ENCODE measurements around the gene WNT9A.

Gene WNT9A

GRCh38 chr1:227958617-227959324, 11.0 kb upstream of the WNT9A start:
- no peak overlapping the region for H3K4me3 ChIP-seq (ENCODE audit: low read length)
- DNase-seq (ENCODE audit: low read depth, low spot score), result no peak

DNA sequence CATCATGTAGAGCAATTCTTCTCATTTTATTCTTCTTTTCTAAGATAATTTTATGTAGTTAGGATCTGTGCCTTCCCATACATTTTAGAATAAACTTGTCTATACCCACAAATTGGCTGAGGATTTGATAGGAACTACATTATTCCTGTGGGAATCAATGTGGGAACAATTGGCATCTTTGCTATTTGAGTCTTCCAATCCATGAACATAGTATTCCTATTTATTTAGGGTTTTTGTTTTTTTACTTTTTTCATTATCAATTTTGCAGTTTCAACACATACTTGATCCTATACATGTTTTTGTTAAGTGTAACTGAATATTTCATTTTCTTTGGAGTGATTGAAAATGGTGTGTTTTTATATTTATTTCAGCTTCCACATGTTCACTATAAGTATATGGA, 8.1 kb upstream of the WNT9A start:
- no peak for DNase-seq (ENCODE audit: low read depth, low spot score)
- H3K4me3 ChIP-seq (ENCODE audit: low read length), result no peak overlapping the region

DNA sequence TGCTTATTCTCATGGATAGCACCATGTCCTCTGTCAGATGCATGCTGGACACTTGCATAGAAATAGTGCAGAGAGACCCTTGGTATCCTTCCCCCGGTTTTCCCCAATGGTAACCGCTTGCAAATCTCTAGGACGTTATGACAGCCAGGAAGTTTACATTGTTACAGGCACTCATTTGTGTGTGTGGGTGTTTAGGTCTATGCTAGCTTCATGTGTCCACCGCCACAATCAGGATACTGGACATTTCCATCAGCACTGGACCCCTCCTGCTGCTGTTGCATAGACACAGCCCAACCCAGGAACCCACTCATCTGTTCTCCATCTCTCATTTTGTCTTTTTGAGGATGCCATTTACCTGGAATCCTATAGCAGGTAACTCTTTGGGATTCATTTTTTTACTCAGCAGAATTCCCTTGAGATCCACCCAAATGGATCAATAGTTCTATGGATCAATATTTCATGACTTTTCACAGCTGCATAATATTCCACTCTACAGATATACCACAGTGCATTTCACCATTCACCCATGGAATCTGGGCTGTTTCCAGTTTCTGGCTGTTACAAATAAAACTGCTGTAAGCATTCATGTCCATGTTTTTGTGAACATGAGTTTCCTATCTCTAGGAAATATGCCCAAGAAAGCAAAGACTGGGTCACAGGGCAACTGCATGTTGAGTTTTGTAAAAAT, 6.6 kb upstream of the WNT9A start:
- no peak overlapping the region for H3K4me3 ChIP-seq (ENCODE audit: low read length)
- no peak for DNase-seq (ENCODE audit: low read depth, low spot score)

GRCh38 chr1:227953022-227953412, 5.3 kb upstream of the WNT9A start:
- no peak overlapping the region for H3K4me3 ChIP-seq (ENCODE audit: low read length)
- DNase-seq (ENCODE audit: low read depth, low spot score), result no peak

GRCh38 chr1:227952374-227953021, 4.8 kb upstream of the WNT9A start:
- H3K4me3 ChIP-seq (ENCODE audit: low read length), result no peak overlapping the region
- no peak for DNase-seq (ENCODE audit: low read depth, low spot score)

DNA sequence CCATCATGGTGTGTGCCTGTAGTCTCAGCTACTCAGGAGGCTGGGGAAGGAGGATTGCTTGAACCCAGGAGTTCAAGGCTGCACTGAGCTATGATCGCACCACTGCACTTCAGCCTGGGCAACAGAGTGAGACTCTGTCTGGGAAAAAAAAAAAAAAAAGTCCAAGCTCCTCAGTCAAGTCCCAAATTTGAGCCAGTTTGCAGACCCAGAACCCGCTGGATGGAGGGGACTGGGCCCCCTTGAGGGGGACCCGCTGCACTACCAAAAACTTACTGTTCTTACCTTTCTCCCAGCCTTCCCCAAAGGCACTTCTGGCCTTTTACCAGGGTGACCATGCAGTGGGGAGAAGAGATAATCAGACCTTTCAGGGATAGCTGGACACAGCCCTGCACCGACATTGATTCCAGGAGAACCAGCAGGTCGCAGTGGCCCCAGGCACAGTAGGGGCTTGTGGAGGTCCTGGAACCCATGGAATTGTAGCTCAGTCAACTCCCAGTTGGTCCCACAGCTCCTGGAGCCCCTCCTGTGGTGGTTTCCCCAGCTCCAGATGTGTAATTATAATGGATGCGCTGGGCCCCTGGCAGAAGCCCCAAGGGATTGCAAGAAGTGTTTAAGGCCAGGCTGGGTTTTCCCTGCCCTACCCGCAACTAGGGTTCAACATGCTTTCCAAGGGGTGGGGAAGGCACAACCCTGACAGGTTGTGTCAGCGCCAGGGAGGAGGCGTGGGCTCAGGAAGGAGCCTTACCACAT, 4.1 kb upstream of the WNT9A start:
- H3K4me3 ChIP-seq (ENCODE audit: low read length), result no peak overlapping the region
- no peak for DNase-seq (ENCODE audit: low read depth, low spot score)

DNA sequence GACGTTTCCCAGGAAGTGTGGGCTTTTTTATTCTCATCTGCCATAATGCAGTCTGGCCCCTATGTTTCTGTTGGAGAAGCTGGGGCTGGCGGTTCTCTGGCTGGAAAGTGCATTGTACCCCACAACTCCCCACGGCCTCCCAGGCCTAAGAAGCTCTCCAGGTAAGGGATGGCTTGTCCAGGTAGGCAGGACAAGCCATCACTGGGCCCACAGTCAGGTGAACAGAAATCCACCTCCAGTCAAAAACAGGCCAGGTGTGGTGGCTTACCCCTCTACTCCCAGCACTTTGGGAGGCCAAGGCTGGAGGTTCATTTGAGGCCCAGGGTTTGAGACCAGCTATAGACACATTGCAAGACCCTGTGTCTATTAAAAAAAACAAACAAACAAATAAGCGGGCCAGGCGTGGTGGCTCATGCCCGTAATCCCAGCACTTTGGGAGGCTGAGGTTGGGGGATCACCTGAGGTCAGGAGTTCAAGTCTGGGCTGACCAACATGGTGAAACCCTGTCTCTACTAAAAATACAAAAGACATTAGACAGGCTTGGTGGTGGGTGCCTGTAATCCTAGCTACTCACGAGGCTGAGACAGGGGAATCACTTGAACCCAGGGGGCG, 3.1 kb upstream of the WNT9A start:
- H3K4me3 ChIP-seq (ENCODE audit: low read length), result no peak overlapping the region
- DNase-seq (ENCODE audit: low read depth, low spot score), result no peak

GRCh38 chr1:227949954-227950734, 2.4 kb upstream of the WNT9A start:
- H3K4me3 ChIP-seq (ENCODE audit: low read length), result no peak overlapping the region
- DNase-seq (ENCODE audit: low read depth, low spot score), result no peak

DNA sequence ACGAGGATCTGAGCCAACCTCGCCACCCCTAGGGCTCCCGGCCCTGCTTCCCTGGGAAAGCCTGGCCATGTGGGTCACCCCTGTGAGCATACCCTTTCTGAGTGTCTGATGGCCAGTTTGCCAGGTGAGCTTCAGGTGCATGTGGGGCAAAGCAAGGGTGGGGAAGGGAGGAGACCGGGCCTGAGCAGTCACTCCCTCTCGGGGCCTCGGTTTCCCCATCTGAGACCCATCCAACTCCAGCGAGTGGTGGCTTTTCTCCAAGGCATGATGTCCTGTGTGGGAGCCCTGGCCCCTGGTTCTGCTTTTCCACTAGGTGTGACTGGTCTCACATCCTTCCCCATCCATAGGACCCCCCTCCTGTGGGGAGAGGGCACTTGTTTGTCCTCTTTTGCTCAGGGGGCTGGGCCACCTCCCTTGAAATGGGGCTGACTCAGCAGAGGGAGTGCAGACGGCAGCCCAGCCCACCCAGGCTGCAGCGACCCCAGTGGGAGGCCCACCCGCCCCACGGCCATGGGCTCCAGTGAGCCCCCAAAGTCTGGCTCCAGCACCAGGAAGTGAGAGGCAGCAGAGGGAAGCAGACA, 1.7 kb upstream of the WNT9A start:
- DNase-seq (ENCODE audit: low read depth, low spot score), result no peak
- H3K4me3 ChIP-seq (ENCODE audit: low read length), result no peak overlapping the region

- no peak overlapping the region for H3K4me3 ChIP-seq (ENCODE audit: low read length)
- DNase-seq (ENCODE audit: low read depth, low spot score), result no peak
Observed at GRCh38 chr1:227948493-227949260, 945 bp upstream of the WNT9A start.

GRCh38 chr1:227947386-227947675, 401 bp downstream of the WNT9A start:
- no peak overlapping the region for H3K4me3 ChIP-seq (ENCODE audit: low read length)
- no peak for DNase-seq (ENCODE audit: low read depth, low spot score)

DNA sequence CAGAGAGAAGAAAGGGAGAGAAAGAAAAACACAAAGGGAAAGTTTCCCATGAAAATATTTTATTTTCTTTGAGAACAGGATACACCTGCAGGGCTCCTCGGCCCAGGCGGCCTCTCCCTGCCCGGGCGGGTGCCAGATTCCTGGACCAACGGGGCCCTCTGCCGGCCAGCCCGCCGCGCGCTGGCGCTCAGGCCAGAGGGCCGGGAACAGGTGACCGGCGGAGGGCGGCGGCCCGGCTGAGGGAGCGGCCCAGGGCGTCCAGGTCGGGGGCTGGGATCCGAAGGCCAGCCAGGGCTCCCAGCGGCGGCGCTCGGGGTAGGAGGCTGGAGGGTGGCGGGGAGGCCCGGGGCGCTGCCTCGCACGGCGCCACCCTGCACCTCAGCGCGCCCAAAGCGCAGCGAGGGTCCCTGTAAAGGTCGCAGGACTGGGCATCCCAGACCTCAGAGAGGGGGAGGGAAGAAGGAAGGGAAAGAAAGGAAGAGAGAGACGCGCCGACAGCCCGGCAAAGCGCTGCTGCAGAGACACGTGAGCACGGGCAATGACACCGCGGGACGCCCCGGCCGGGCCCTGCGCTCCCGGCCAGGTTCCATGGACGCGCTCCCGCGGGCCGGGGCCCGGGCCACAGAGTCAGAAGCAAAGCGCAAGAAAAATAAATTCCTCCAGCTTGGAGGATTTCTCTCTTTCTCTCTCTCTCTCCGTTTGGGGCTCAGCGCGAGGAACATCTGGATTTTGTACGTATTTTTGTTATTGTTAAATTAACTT, 927 bp downstream of the WNT9A start:
- no peak for DNase-seq (ENCODE audit: low read depth, low spot score)
- H3K4me3 ChIP-seq (ENCODE audit: low read length), result no peak overlapping the region

GRCh38 chr1:227945891-227946623, 1.7 kb downstream of the WNT9A start:
- DNase-seq (ENCODE audit: low read depth, low spot score), result no peak
- H3K4me3 ChIP-seq (ENCODE audit: low read length), result no peak overlapping the region

GRCh38 chr1:227944931-227945890, 2.5 kb downstream of the WNT9A start:
- H3K4me3 ChIP-seq (ENCODE audit: low read length), result no peak overlapping the region
- no peak for DNase-seq (ENCODE audit: low read depth, low spot score)

- no peak overlapping the region for H3K4me3 ChIP-seq (ENCODE audit: low read length)
- no peak for DNase-seq (ENCODE audit: low read depth, low spot score)
Observed at GRCh38 chr1:227944090-227944930, 3.4 kb downstream of the WNT9A start.
